Mesendoderm (in vitro differentiated cells): ENCODE data around the gene SPRYD3.
"Not testable (repeated sequence)": the region's sequence is repeated elsewhere in the genome, so short reads cannot be mapped to it uniquely, and the experiment has no call there.

Experiments used
- DNase-seq: peaks from one replicate; pipeline ENCODE4 v3.0.0; 2013
- H2AK5ac ChIP-seq: 2 replicates; pipeline ENCODE4 v1.6.1; 2013; ENCODE audit warnings: low read length, inconsistent platforms
- H2BK120ac ChIP-seq: 2 replicates; pipeline ENCODE4 v1.6.1; 2013; ENCODE audit warnings: low read depth, mild to moderate bottlenecking, low read length, moderate library complexity, mixed read lengths
- H2BK15ac ChIP-seq: replicated peaks from 2 replicates; pipeline ENCODE4 v1.6.1; 2013; ENCODE audit warnings: low read depth, mild to moderate bottlenecking, moderate library complexity
- H2BK5ac ChIP-seq: 2 replicates; pipeline ENCODE4 v1.6.1; 2013; ENCODE audit warnings: low read length, inconsistent platforms
- H3K18ac ChIP-seq: 2 replicates; pipeline ENCODE4 v1.6.1; 2013; ENCODE audit warnings: mild to moderate bottlenecking, low read length, mixed read lengths
- H3K23ac ChIP-seq: one replicate; pipeline ENCODE4 v1.6.1; 2013; ENCODE audit warnings: low read length
- H3K27ac ChIP-seq: 2 replicates; pipeline ENCODE4 v1.5.1; 2013; ENCODE audit warnings: low read depth, mild to moderate bottlenecking, inconsistent platforms, low read length, moderate library complexity
- H3K27me3 ChIP-seq: 2 replicates; pipeline ENCODE4 v1.6.1; 2013; ENCODE audit warnings: low read length, control low read depth, mild to moderate bottlenecking, inconsistent platforms; ENCODE audit not compliant: insufficient read depth, poor library complexity
- H3K36me3 ChIP-seq: 2 replicates; pipeline ENCODE4 v1.6.1; 2013; ENCODE audit warnings: low read length, inconsistent platforms; ENCODE audit not compliant: control insufficient read depth, insufficient read depth
- H3K4ac ChIP-seq: one replicate; pipeline ENCODE4 v1.6.1; 2013; ENCODE audit warnings: low read depth, mild to moderate bottlenecking, low read length, moderate library complexity
- H3K4me1 ChIP-seq: 2 replicates; pipeline ENCODE4 v1.6.1; 2013; ENCODE audit warnings: low read depth, low read length, inconsistent platforms; ENCODE audit not compliant: control insufficient read depth
- H3K4me2 ChIP-seq: 2 replicates; pipeline ENCODE4 v1.6.1; 2013; ENCODE audit warnings: low read length
- H3K4me3 ChIP-seq: 2 replicates; pipeline ENCODE4 v1.5.1; 2013; ENCODE audit warnings: mild to moderate bottlenecking, low read length
- H3K56ac ChIP-seq: one replicate; pipeline ENCODE4 v1.6.1; 2013; ENCODE audit warnings: low read length
- H3K79me1 ChIP-seq: 2 replicates; pipeline ENCODE4 v1.6.1; 2013; ENCODE audit warnings: low read length, inconsistent platforms
- H3K79me2 ChIP-seq: 2 replicates; pipeline ENCODE4 v1.6.1; 2013; ENCODE audit warnings: mild to moderate bottlenecking, low read length; ENCODE audit not compliant: control insufficient read depth, insufficient read depth
- H3K9ac ChIP-seq: 2 replicates; pipeline ENCODE4 v1.6.1; 2013; ENCODE audit warnings: low read length, inconsistent platforms
- H4K5ac ChIP-seq: one replicate; pipeline ENCODE4 v1.6.1; 2013; ENCODE audit warnings: low read length
- H4K8ac ChIP-seq: one replicate; pipeline ENCODE4 v1.6.1; 2013; ENCODE audit warnings: low read depth, mild to moderate bottlenecking, control low read depth, low read length, moderate library complexity
- WGBS: extraction: QIAGEN DNeasy Blood & Tissue Kit; methylation state at CpG from one replicate; pipeline ENCODE4 v1.1.7; 2013; ENCODE audit warnings: low lambda C conversion rate, missing lambda C conversion rate; ENCODE audit not compliant: insufficient coverage; ENCODE audit errors: extremely low coverage; 5-methylcytosine and 5-hydroxymethylcytosine counted together

The SPRYD3 gene

DNA sequence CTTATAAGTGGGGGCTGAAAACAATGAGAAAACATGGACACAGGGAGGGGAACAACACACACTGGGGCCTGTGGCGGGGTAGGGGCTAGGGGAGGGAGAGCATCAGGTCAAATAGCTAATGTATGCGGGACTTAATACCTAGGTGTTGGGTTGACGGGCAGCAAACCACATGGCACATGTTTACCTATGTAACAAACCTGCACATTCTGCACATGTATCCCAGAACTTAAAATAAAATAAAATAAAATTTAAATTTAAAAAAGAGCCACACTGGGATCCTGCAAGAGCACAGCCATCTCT is 16.4 kb upstream of the SPRYD3 start:
- H3K4me2 ChIP-seq, H3K56ac ChIP-seq, H3K36me3 ChIP-seq, H3K18ac ChIP-seq, H3K79me2 ChIP-seq, H3K79me1 ChIP-seq, H2BK5ac ChIP-seq, H4K5ac ChIP-seq, H3K23ac ChIP-seq, H2BK15ac ChIP-seq, H3K9ac ChIP-seq, H2AK5ac ChIP-seq, H3K27me3 ChIP-seq, H3K4me3 ChIP-seq, DNase-seq, H3K4ac ChIP-seq, H3K27ac ChIP-seq, H2BK120ac ChIP-seq, H4K8ac ChIP-seq: not testable (repeated sequence)
- H3K4me1 ChIP-seq, result peaks cover 10% of the 10 kb centered on the region
- no CpG with 5 or more reads among the region's 3 CpGs for WGBS

DNA sequence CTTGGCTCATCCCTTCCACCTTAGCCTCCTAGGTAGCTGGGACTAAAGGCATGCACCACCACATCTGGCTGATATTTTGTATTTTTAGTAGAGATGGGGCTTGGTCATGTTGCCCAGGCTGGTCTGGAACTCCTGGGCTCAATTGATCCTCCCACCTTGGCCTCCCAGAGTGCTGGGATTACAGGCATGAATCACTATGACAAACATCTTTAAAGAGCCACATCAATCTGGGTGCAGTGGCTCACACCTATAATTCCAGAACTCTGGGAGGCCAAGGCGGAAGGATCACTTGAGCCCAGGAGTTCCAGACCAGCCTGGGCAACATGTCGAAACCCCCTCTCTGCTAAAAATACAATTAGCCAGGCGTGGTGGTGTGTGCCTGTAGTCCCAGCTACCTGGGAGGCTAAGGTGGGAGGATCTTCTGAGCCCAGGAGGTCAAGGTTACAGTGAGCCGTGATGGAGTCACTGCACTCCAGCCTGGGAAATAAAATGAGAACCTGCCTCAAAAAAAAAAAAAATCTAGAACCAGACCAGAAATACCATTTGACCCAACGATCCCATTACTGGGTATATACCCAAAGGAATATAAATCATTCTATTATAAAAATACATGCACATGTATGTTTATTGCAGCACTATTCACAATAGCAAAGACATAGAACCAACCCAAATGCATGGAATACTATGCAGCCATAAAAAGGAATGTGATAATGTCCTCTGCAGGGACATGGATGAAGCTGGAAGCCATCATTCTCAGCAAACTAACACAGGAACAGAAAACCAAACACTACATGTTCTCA is 15.8 kb upstream of the SPRYD3 start:
- H3K79me1 ChIP-seq, H3K27ac ChIP-seq, H3K4me3 ChIP-seq, H3K4ac ChIP-seq, H3K79me2 ChIP-seq, H3K36me3 ChIP-seq, H3K27me3 ChIP-seq, H2BK15ac ChIP-seq, H3K23ac ChIP-seq, DNase-seq, H2BK5ac ChIP-seq, H3K56ac ChIP-seq, H4K8ac ChIP-seq, H3K4me2 ChIP-seq, H3K18ac ChIP-seq, H4K5ac ChIP-seq, H2BK120ac ChIP-seq, H2AK5ac ChIP-seq, H3K9ac ChIP-seq: not testable (repeated sequence)
- peaks cover 10% of the 10 kb centered on the region for H3K4me1 ChIP-seq
- WGBS, result no CpG with 5 or more reads among the region's 5 CpGs

DNA sequence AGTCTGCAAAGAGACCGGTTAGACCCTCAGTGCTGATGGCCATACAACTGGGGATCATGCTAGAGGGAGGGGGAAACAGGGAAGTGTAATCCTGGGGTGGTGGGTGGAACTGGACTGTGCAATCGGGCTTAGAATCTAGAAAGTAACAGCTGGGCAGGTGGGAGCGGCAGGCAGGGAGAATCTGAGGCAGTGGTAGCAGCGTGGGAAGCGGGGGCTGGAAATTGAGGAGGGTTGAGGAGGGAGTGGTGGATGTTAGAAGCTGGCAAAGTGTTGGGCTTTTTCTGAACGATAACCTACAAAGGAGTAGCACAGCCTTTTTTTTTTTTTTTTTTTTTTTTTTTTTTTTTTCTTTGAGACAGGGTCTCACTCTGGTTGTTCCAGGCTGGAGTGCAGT is 15.2 kb upstream of the SPRYD3 start:
- Histone ChIP-seq H2BK5ac (no peak overlapping the region), H4K5ac (no peak overlapping the region), H2BK15ac (no peak overlapping the region), H3K27me3 (no peaks in the 10 kb centered on the region), H3K36me3 (no peaks in the 10 kb centered on the region), H3K79me2 (no peaks in the 10 kb centered on the region), H3K4ac (no peak overlapping the region), H3K9ac (no peak overlapping the region), H3K23ac (no peak overlapping the region), H2BK120ac (no peak overlapping the region), H3K4me2 (no peak overlapping the region), H2AK5ac (no peak overlapping the region), H3K18ac (no peak overlapping the region), H3K56ac (peak overlapping the region; percentile 11), H3K4me3 (no peak overlapping the region), H3K4me1 (peaks cover 10% of the 10 kb centered on the region), H3K79me1 (no peaks in the 10 kb centered on the region), H4K8ac (no peak overlapping the region), H3K27ac (no peak overlapping the region)
- no peak for DNase-seq
- WGBS, result no CpG with 5 or more reads among the region's 6 CpGs

DNA sequence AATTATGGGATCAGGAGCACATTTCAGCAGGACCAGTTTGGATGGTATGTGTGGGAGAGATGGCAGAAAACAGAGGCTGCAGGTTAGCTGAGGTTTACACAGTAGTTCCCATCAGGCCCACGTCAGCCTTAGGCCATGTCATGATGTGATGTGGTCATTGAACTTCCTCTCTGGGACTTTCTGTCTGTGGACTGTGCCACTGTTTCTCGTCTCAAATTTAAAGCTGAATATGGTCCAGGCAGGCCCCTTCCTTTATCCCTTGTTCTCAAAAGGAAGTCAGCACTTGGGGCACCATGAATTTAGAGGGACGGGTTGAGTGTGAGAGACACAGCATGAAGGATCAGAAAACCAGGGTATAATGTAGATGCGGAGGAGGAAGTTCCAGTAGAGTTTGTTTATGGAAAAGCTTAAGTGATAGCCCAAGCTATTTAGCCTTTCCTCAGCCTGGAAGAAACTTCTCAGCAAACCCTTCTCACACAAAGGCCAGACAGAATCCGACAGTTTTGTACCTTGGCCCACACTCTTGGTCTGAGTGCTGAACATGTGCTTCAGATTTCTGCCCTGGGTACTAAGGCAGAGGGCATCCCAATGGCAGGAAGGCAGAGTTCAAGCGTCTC is 14.7 kb upstream of the SPRYD3 start:
- H3K4me1 ChIP-seq, result peaks cover 6% of the 10 kb centered on the region
- peak overlapping the region; percentile 11 for H3K56ac ChIP-seq
- no peak overlapping the region for H3K18ac ChIP-seq
- H3K27ac ChIP-seq, result no peak overlapping the region
- no peak overlapping the region for H2BK5ac ChIP-seq
- H3K9ac ChIP-seq, result no peak overlapping the region
- H2BK120ac ChIP-seq, result no peak overlapping the region
- H3K4ac ChIP-seq, result no peak overlapping the region
- H3K4me2 ChIP-seq, result no peak overlapping the region
- WGBS, result no CpG with 5 or more reads among the region's 6 CpGs
- no peak overlapping the region for H2AK5ac ChIP-seq
- H3K23ac ChIP-seq, result no peak overlapping the region
- H3K4me3 ChIP-seq, result no peak overlapping the region
- no peak overlapping the region for H2BK15ac ChIP-seq
- DNase-seq, result no peak
- H4K8ac ChIP-seq, result no peak overlapping the region
- H4K5ac ChIP-seq, result no peak overlapping the region
- no peaks in the 10 kb centered on the region for H3K27me3 ChIP-seq
- H3K79me2 ChIP-seq, result no peaks in the 10 kb centered on the region
- no peaks in the 10 kb centered on the region for H3K79me1 ChIP-seq
- H3K36me3 ChIP-seq, result no peaks in the 10 kb centered on the region

DNA sequence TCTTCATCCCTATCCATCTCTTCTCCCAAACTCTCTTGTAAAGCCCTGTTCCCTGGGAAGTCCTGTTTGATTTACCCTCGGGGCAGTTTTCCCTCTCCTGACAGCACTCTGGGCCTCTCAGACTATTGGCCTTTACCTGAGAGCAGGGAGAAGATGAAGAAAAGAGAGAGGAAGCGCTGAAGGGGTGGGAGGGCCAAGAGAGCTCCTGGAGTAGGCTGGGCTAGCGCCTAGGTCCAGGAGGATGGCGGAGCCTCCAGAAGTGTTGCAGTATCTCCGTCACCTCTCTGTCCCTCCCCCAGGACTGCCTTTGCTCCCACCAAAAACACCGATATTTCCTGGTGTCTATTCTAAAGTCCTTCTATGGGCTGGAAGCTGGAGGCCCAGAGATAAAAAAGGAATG is 12.6 kb upstream of the SPRYD3 start:
- H3K18ac ChIP-seq, result no peak overlapping the region
- no peak overlapping the region for H4K8ac ChIP-seq
- H3K4me3 ChIP-seq, result no peak overlapping the region
- H3K27ac ChIP-seq, result no peak overlapping the region
- H2BK15ac ChIP-seq, result no peak overlapping the region
- no peak overlapping the region for H3K9ac ChIP-seq
- H3K4me1 ChIP-seq, result no peaks in the 10 kb centered on the region
- no peak overlapping the region for H4K5ac ChIP-seq
- no peak overlapping the region for H3K56ac ChIP-seq
- H3K36me3 ChIP-seq, result no peaks in the 10 kb centered on the region
- H3K23ac ChIP-seq, result no peak overlapping the region
- H3K4me2 ChIP-seq, result no peak overlapping the region
- no peak overlapping the region for H2BK5ac ChIP-seq
- no peak overlapping the region for H2BK120ac ChIP-seq
- no peak overlapping the region for H2AK5ac ChIP-seq
- no peaks in the 10 kb centered on the region for H3K79me1 ChIP-seq
- no CpG with 5 or more reads among the region's 6 CpGs for WGBS
- H3K79me2 ChIP-seq, result no peaks in the 10 kb centered on the region
- H3K27me3 ChIP-seq, result no peaks in the 10 kb centered on the region
- DNase-seq, result peak; percentile 23
- no peak overlapping the region for H3K4ac ChIP-seq

DNA sequence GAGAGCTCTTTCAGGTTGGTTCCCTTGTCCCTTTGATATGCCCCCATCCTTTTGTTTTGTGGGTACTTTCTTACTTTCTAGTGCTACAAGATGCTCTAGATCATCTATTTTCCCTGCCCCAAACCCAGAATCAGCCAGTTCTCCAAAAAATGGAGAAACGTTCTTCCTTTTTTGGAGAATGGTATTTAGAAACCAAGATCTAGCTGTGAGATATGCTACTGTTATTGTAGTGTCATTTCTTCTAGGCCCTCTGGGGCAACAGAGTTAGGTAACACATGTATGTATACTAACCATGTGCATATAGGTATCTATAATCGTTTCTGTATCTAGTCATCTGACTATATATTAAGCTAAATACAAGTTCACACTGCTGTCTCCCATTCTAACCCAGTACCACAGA is 11.4 kb upstream of the SPRYD3 start:
- no peaks in the 10 kb centered on the region for H3K27me3 ChIP-seq
- DNase-seq, result no peak

More for the DNA sequence above, 11.4 kb upstream of the SPRYD3 start:
- Histone ChIP-seq H3K18ac (no peak overlapping the region), H3K23ac (no peak overlapping the region), H3K79me1 (no peaks in the 10 kb centered on the region), H2BK120ac (no peak overlapping the region), H3K56ac (no peak overlapping the region), H3K4me3 (no peak overlapping the region), H2BK15ac (no peak overlapping the region), H2BK5ac (no peak overlapping the region), H3K9ac (no peak overlapping the region), H4K5ac (no peak overlapping the region), H3K4ac (no peak overlapping the region), H3K27ac (no peak overlapping the region), H3K4me2 (no peak overlapping the region), H3K79me2 (no peaks in the 10 kb centered on the region), H3K4me1 (no peaks in the 10 kb centered on the region), H3K36me3 (no peaks in the 10 kb centered on the region), H2AK5ac (no peak overlapping the region), H4K8ac (no peak overlapping the region)
- no CpG with 5 or more reads among the region's 2 CpGs for WGBS
